Measurements from ENCODE around the gene KIF18B. TPM values are rescaled to one million over a fixed set of nuclear protein-coding genes. Genes with fewer than 3 reads are reported as not detected.
A peak's percentile ranks its signal among the peaks of the same experiment; 100 is the strongest.

KIF18B gene
- total RNA-seq, 1 donor from 2014 or later, result 0.89 TPM

GRCh38 chr17:44898768-44899073 lies 48.9 kb downstream of the KIF18B start:
- Histone ChIP-seq H3K9me3 (no peaks in the 10 kb centered on the region), H3K36me3 (peaks cover 26% of the 10 kb centered on the region), H3K27ac (peak overlapping the region; percentile 100), H3K4me1 (peaks cover 35% of the 10 kb centered on the region), H3K27me3 (ENCODE audit: low read depth) (no peaks in the 10 kb centered on the region), H3K4me3 (peak overlapping the region; percentile 95)
- ATAC-seq (no peak), DNase-seq (peak; percentile 58)
- TF ChIP-seq CTCF (IDR thresholded peaks at IDR 0.05), result no peak
- intact Hi-C loops (cut with DNase I), result no loop called here

GRCh38 chr17:44894642-44895041 lies 52.9 kb downstream of the KIF18B start:
- ATAC-seq, result no peak
- H3K4me1 ChIP-seq, result peaks cover 20% of the 10 kb centered on the region
- intact Hi-C loops (cut with DNase I), result no loop called here

GRCh38 chr17:44892250-44892649 lies 55.3 kb downstream of the KIF18B start:
- H3K27me3 ChIP-seq (ENCODE audit: low read depth), result no peaks in the 10 kb centered on the region
- intact Hi-C loops (cut with DNase I), result no loop called here
- no peaks in the 10 kb centered on the region for H3K9me3 ChIP-seq
- no peak for DNase-seq
- H3K36me3 ChIP-seq, result peaks cover 64% of the 10 kb centered on the region
- no peak overlapping the region for H3K4me3 ChIP-seq
- no peak for TF ChIP-seq CTCF (IDR thresholded peaks at IDR 0.05)
- no peak for ATAC-seq
- peaks cover 25% of the 10 kb centered on the region for H3K4me1 ChIP-seq
- no peak overlapping the region for H3K27ac ChIP-seq

More at GRCh38 chr17:44894642-44895041, 52.9 kb downstream of the KIF18B start:
- DNase-seq, result no peak
- Histone ChIP-seq H3K9me3 (no peaks in the 10 kb centered on the region), H3K27ac (no peak overlapping the region), H3K36me3 (peaks cover 58% of the 10 kb centered on the region), H3K27me3 (ENCODE audit: low read depth) (no peaks in the 10 kb centered on the region), H3K4me3 (no peak overlapping the region)
- no peak for TF ChIP-seq CTCF (IDR thresholded peaks at IDR 0.05)

- ATAC-seq, result no peak
- intact Hi-C loops (cut with DNase I), result no loop called here
- no peak for TF ChIP-seq CTCF (IDR thresholded peaks at IDR 0.05)
- Histone ChIP-seq H3K27ac (no peak overlapping the region), H3K9me3 (no peaks in the 10 kb centered on the region), H3K4me1 (peaks cover 19% of the 10 kb centered on the region), H3K4me3 (no peak overlapping the region), H3K27me3 (ENCODE audit: low read depth) (no peaks in the 10 kb centered on the region), H3K36me3 (peaks cover 69% of the 10 kb centered on the region)
- no peak for DNase-seq
Measured at GRCh38 chr17:44889003-44889402, 58.6 kb downstream of the KIF18B start.

- ATAC-seq (peak in 1 of 2 donors; percentile 46), DNase-seq (no peak)
- Histone ChIP-seq H3K9me3 (no peaks in the 10 kb centered on the region), H3K36me3 (peaks cover 69% of the 10 kb centered on the region), H3K27me3 (ENCODE audit: low read depth) (no peaks in the 10 kb centered on the region), H3K27ac (no peak overlapping the region), H3K4me3 (no peak overlapping the region), H3K4me1 (peaks cover 19% of the 10 kb centered on the region)
- no peak for TF ChIP-seq CTCF (IDR thresholded peaks at IDR 0.05)
- intact Hi-C loops (cut with DNase I), result no loop called here
Measured at GRCh38 chr17:44887971-44888954, 59.3 kb downstream of the KIF18B start.
